22Rv1 (cell line): ENCODE measurements around the gene CCR1.
A peak's percentile ranks its signal among the peaks of the same experiment; 100 is the strongest.

ENCODE experiments used
- H3K27ac ChIP-seq: fragments of 450-650 bp; 2 replicates; pipeline ENCODE4 v1.5.1; 2017
- ZFX ChIP-seq: fragments of 450-650 bp; IDR thresholded peaks from 2 replicates; pipeline ENCODE4 v1.6.1; 2017; ENCODE audit warnings: antibody characterized with exemption, borderline replicate concordance
- TF ChIP-seq, protein P1 (sequence below): fragments of 450-650 bp; IDR thresholded peaks from 2 replicates; pipeline ENCODE4 v1.5.1; 2017; ENCODE audit warnings: mild to moderate bottlenecking

CCR1 gene

DNA sequence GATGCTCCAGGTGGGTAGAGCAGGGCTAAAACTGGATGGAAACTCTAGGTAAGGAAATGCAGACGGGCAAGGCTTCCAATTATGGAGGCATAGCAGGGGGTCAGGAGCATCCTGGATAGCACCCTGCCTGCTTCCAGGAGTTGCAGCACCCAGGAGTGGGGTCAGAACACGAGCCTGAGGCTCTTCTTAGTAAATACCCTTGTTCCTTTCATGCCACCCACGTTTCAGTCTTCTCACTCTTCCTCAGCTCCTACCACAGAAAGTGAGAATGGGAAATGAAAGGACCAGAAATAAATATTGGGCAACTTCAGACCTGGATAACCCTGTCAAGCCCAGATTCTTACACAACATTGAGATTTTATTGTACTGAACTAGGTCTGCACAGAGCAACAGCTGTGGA lies 16.4 kb downstream of the CCR1 start:
- no peak overlapping the region for H3K27ac ChIP-seq
- no peak for TF ChIP-seq ZFX
- TF ChIP-seq, protein P1, sequence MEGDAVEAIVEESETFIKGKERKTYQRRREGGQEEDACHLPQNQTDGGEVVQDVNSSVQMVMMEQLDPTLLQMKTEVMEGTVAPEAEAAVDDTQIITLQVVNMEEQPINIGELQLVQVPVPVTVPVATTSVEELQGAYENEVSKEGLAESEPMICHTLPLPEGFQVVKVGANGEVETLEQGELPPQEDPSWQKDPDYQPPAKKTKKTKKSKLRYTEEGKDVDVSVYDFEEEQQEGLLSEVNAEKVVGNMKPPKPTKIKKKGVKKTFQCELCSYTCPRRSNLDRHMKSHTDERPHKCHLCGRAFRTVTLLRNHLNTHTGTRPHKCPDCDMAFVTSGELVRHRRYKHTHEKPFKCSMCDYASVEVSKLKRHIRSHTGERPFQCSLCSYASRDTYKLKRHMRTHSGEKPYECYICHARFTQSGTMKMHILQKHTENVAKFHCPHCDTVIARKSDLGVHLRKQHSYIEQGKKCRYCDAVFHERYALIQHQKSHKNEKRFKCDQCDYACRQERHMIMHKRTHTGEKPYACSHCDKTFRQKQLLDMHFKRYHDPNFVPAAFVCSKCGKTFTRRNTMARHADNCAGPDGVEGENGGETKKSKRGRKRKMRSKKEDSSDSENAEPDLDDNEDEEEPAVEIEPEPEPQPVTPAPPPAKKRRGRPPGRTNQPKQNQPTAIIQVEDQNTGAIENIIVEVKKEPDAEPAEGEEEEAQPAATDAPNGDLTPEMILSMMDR: no peak

DNA sequence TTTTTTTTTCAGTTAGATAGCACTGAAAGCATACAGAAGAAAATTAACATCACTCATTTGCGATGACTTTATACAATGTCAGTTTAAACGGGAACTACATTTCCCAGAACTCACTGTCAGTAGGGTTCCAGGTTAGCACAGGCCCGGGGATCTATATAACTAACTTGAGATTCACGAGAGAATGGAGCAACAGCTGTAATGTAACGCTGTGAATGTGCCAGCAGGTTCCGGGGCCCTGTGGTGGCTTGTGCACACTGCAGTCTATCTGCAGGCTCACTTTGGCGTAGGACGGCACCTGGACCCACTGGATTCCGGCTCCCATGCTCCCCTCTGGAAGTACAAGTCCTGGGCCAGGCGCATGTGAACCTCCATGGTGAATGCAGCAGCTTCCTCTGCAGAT lies 19.4 kb downstream of the CCR1 start:
- TF ChIP-seq, protein P1: no peak
- TF ChIP-seq ZFX: no peak
- H3K27ac ChIP-seq: 0 out of 2 replicates have a peak overlapping the region, but pooled peaks have one; percentile 8

DNA sequence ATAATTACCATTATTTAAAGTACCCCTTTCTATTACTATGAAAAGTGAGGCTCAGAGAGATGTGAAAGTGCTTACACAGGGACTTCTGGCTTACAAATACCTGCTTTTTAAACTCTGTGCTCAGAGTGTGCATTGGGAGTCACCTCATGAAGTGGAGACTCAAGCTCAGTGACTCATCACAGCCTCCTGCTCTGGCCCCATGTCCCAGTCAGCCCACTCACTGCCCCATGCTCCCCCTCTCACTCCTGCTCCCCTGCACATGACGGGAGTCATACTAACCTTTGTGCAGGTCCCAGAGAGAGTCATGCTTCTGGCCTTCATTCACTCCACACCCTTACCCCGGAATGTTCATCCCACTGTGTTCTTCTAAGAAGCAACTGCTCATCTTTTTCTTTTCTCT lies 20.2 kb downstream of the CCR1 start:
- no peak for TF ChIP-seq ZFX
- TF ChIP-seq, protein P1: no peak
- H3K27ac ChIP-seq: no peak overlapping the region

DNA sequence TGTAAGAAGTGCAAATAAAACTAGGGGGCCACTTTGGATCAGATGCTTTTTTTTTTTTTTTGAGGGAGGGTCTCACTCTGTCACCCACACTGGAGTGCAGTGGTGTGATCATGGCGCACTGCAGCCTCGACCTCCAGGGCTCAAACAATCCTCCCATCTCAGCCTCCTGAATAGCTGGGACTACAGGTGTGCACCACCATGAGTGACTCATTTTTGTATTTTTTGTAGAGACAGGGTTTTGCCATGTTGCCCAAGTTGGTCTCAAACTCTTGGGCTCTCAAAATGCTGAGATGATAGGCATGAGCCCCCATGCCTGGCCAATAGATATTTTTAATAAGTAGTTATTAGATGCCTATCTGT lies 20.8 kb downstream of the CCR1 start:
- no peak overlapping the region for H3K27ac ChIP-seq

DNA sequence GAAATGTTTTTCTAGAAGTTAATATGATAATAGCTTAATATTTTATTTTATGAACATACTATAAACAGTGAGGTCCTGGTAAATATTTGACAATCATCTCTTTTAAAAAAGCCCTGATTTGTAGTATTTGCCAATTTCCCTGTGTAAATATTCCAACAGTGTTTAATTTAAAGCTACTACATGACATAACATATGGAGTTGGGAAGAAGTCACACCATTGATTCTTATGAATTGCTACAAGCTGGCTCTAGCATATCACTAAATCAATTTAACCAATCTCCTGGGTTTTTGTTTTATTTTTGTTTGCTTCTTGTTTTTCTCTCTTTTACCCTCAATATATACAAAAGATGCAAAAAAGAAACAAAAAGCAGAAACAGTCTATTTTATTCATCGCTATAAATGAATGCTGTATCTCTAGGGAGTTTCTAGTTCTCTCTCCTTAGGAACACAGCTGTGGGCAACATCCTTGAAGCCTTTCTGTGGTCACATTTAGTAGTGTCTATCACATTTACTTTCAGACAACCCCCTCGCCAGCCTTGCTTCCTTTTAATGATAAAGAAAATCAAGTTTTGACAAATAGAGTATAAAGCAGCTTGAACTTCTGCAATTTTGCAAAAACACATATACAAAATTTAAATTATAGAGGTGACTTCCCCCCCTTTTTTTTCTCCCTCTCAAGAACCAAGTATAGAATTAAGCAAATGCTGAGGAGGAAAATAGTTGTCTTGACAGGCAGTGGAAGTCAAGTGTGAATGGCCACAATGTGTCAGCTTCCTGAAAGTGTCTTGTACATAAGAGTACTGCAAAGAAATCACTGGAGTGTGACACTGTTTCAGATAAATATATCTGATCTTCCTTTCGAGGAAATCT lies 21.4 kb downstream of the CCR1 start:
- H3K27ac ChIP-seq: no peak overlapping the region
- no peak for TF ChIP-seq ZFX
- TF ChIP-seq, protein P1: no peak

More for the DNA sequence above, 20.8 kb downstream of the CCR1 start:
- TF ChIP-seq, protein P1: no peak
- TF ChIP-seq ZFX: no peak

DNA sequence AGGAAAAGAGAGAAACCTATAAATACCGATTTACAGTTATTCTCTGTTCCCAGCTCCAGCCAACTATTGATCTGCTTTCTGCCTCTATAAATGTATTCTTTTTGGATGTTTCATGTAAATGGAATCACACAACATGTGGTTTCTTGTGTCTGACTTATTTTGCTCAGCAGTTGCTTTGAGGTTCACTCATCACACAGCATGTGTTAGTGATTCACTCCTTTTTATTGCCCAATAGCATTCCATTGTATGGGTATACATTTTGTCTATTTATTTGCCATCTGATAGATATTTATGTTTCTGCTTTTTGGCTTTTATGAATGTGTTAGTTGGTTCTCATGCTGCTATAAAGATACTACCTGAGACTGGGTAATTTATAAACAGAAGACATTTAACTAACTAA lies 23.6 kb downstream of the CCR1 start:
- TF ChIP-seq, protein P1: no peak
- no peak for TF ChIP-seq ZFX
- no peak overlapping the region for H3K27ac ChIP-seq

DNA sequence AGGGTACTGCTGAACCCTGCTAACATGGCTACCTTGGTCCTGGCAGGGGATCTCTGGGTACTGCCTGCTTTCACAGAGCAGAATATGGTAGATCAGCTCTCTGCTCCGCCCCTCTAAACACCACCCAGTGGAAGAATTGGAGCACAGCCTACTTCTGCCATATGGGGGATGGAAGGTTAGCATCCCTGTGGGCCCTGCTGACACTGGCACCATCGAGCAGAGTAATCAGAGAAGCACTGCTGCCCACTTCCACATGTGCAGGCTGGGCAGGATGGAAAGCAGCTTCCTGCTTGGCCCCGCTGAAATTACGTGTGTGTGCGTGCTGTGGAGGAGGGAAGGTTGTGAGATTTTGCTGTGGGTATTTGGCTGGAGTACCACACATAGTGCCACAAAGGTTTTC lies 24.8 kb downstream of the CCR1 start:
- H3K27ac ChIP-seq: no peak overlapping the region
- TF ChIP-seq, protein P1: no peak
- no peak for TF ChIP-seq ZFX
